ENCODE results near the gene PCP2. TPM values are rescaled to one million over a fixed set of nuclear protein-coding genes. Genes with fewer than 3 reads are reported as not detected.

PCP2 gene
- total RNA-seq, 1 donor from 2014 or later: 1.0 TPM

GRCh38 chr19:7607874-7608560 is 25.5 kb downstream of the PCP2 start:
- no peak for TF ChIP-seq CTCF (conservative IDR thresholded peaks at IDR 0.05)
- H3K36me3 Mint-ChIP-seq: peaks cover 7% of the 10 kb centered on the region
- no peak overlapping the region for H3K27ac Mint-ChIP-seq
- no peak overlapping the region for H3K4me3 Mint-ChIP-seq
- no peak for DNase-seq (ENCODE audit: extremely low spot score, unreplicated experiment)
- H3K27me3 Mint-ChIP-seq: no peaks in the 10 kb centered on the region
- H3K9me3 Mint-ChIP-seq: no peaks in the 10 kb centered on the region
- H3K4me1 Mint-ChIP-seq (ENCODE audit: unreplicated experiment): no peaks in the 10 kb centered on the region

GRCh38 chr19:7607212-7607873 is 26.2 kb downstream of the PCP2 start:
- DNase-seq (ENCODE audit: extremely low spot score, unreplicated experiment): no peak
- TF ChIP-seq CTCF (conservative IDR thresholded peaks at IDR 0.05): no peak
- Mint-ChIP-seq H3K4me3 (no peak overlapping the region), H3K9me3 (no peaks in the 10 kb centered on the region), H3K27ac (no peak overlapping the region), H3K4me1 (ENCODE audit: unreplicated experiment) (no peaks in the 10 kb centered on the region), H3K36me3 (peaks cover 7% of the 10 kb centered on the region), H3K27me3 (no peaks in the 10 kb centered on the region)

GRCh38 chr19:7606289-7606688 is 27.2 kb downstream of the PCP2 start:
- Mint-ChIP-seq H3K4me3 (no peak overlapping the region), H3K9me3 (no peaks in the 10 kb centered on the region), H3K4me1 (ENCODE audit: unreplicated experiment) (no peaks in the 10 kb centered on the region), H3K27me3 (no peaks in the 10 kb centered on the region), H3K36me3 (peaks cover 7% of the 10 kb centered on the region), H3K27ac (no peak overlapping the region)
- no peak for TF ChIP-seq CTCF (conservative IDR thresholded peaks at IDR 0.05)
- no peak for DNase-seq (ENCODE audit: extremely low spot score, unreplicated experiment)

- H3K27me3 Mint-ChIP-seq: no peaks in the 10 kb centered on the region
- no peak for TF ChIP-seq CTCF (conservative IDR thresholded peaks at IDR 0.05)
- no peak overlapping the region for H3K4me3 Mint-ChIP-seq
- H3K9me3 Mint-ChIP-seq: no peaks in the 10 kb centered on the region
- H3K4me1 Mint-ChIP-seq (ENCODE audit: unreplicated experiment): no peaks in the 10 kb centered on the region
- no peak for DNase-seq (ENCODE audit: extremely low spot score, unreplicated experiment)
- H3K27ac Mint-ChIP-seq: no peak overlapping the region
- H3K36me3 Mint-ChIP-seq: peaks cover 7% of the 10 kb centered on the region
These were observed 27.9 kb downstream of the PCP2 start for GRCh38 chr19:7605490-7606222.

GRCh38 chr19:7603919-7604318 is 29.6 kb downstream of the PCP2 start:
- Mint-ChIP-seq H3K36me3 (peaks cover 7% of the 10 kb centered on the region), H3K27me3 (no peaks in the 10 kb centered on the region), H3K4me1 (ENCODE audit: unreplicated experiment) (no peaks in the 10 kb centered on the region), H3K9me3 (no peaks in the 10 kb centered on the region), H3K27ac (peak overlapping the region; percentile 37), H3K4me3 (no peak overlapping the region)
- no peak for DNase-seq (ENCODE audit: extremely low spot score, unreplicated experiment)
- TF ChIP-seq CTCF (conservative IDR thresholded peaks at IDR 0.05): no peak
